Thymus (tissue), 11 donors: ENCODE data around the gene RNH1. TPM values are rescaled to one million over a fixed set of nuclear protein-coding genes. Genes with fewer than 3 reads are reported as not detected.

Source experiments
- DNase-seq, 9 donors: peaks; one replicate each; pipeline ENCODE4 v3.0.0-alpha.2; 2013; ENCODE audit warnings: low spot score in 9 of 9, low read depth in 6 of 9, missing footprints in 1 of 9
- H3K27ac ChIP-seq, 2 donors: one replicate each; pipeline ENCODE4 v1.5.1; 2013; ENCODE audit warnings: control low read depth in 1 of 2, low read depth in 1 of 2, low read length in 1 of 2, mild to moderate bottlenecking in 1 of 2, moderate library complexity in 1 of 2
- H3K27me3 ChIP-seq, 2 donors: one replicate each; pipeline ENCODE4 v1.5.1; 2013; ENCODE audit warnings: low read length in 1 of 2; ENCODE audit not compliant: control insufficient read depth in 2 of 2, insufficient read depth in 1 of 2
- H3K36me3 ChIP-seq, 2 donors: one replicate each; pipeline ENCODE4 v1.5.1; 2013; ENCODE audit warnings: low read length in 1 of 2, mild to moderate bottlenecking in 1 of 2, moderate library complexity in 1 of 2; ENCODE audit not compliant: control insufficient read depth in 2 of 2, insufficient read depth in 2 of 2
- H3K4me1 ChIP-seq, 2 donors: one replicate each; pipeline ENCODE4 v1.5.1; 2013; ENCODE audit warnings: low read length in 2 of 2; ENCODE audit not compliant: control insufficient read depth in 2 of 2, insufficient read depth in 2 of 2
- H3K4me3 ChIP-seq, 2 donors: one replicate each; pipeline ENCODE4 v1.5.1; 2013; ENCODE audit warnings: low read length in 2 of 2, control low read depth in 1 of 2, mild to moderate bottlenecking in 1 of 2
- H3K9me3 ChIP-seq, 2 donors: one replicate each; pipeline ENCODE4 v1.5.1; 2013; ENCODE audit warnings: low read length in 1 of 2, mild to moderate bottlenecking in 1 of 2; ENCODE audit not compliant: control insufficient read depth in 2 of 2, insufficient read depth in 1 of 2
- WGBS: extraction: QIAGEN DNeasy Blood & Tissue Kit; methylation state at CpG from one replicate; pipeline ENCODE4 v1.1.7; 2013; 5-methylcytosine and 5-hydroxymethylcytosine counted together
- polyA plus RNA-seq: library from polyadenylated mRNA; stranded (reverse); fragments of 200-250 nt; gene quantifications from one replicate; pipeline ENCODE4 v1.2.3, GENCODE V29; 2013
- total RNA-seq: library from RNA; stranded (reverse); fragments of 120-200 nt; gene quantifications from one replicate; pipeline ENCODE4 v1.2.4, GENCODE V29; 2013
- donor health status: healthy.

RNH1 gene
- total and polyA plus RNA-seq, 2 donors = 79.2 to 114 TPM

GRCh38 chr11:551596-551995, 44.6 kb upstream of the RNH1 start:
- Histone ChIP-seq H3K27ac (no peak overlapping the region), H3K36me3 (no peaks in the 10 kb centered on the region), H3K9me3 (no peaks in the 10 kb centered on the region), H3K27me3 (peaks cover 18 to 43% of the 10 kb centered on the region in 2 donors), H3K4me1 (peaks cover 11 to 13% of the 10 kb centered on the region in 2 donors), H3K4me3 (no peak overlapping the region)
- 92% methylated on average over 12 of the region's 12 CpGs for WGBS
- DNase-seq = no peak

DNA sequence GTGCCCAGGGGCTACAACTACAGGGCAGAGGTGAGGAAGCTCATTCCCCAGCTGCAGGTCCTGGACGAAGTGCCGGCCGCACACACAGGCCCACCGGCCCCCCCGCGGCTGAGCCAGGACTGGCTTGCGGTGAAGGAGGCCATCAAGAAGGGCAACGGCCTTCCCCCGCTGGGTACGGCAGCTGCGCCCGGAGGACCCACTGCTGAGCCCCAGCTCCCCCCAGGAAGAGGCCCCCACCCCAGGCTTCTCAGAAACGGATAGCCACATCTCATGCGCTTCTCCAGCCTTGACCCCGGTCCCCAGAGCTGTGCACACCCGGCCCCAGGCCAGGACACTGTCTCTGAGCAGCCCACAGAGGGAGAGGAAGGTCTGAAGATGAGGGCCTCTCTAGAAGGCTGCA, 44.1 kb upstream of the RNH1 start:
- Histone ChIP-seq H3K27ac (no peak overlapping the region), H3K4me3 (no peak overlapping the region), H3K9me3 (no peaks in the 10 kb centered on the region), H3K36me3 (no peaks in the 10 kb centered on the region), H3K4me1 (peaks cover 9 to 11% of the 10 kb centered on the region in 2 donors), H3K27me3 (peaks cover 14 to 39% of the 10 kb centered on the region in 2 donors)
- no peak for DNase-seq
- WGBS = 84% methylated on average over 16 of the region's 16 CpGs

DNA sequence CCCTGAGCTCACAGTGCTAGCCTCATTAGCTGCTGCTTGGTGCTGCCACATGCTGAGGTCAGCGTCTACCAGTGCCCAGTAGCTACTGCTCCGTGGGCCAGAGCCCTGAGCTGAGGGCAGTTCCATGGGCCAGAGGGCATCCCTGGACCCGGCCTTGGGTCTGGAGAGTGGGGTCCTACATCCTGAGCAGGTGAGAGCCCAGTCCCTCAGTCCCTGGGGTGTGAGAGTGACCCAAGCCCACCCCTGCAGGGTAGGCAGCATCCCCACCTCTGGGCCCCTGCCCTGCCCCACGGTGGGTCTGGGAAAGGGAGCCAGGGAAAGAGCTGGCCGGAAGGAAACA, 43.7 kb upstream of the RNH1 start:
- Histone ChIP-seq H3K4me3 (no peak overlapping the region), H3K27me3 (peaks cover 10 to 35% of the 10 kb centered on the region in 2 donors), H3K4me1 (peaks cover 8 to 11% of the 10 kb centered on the region in 2 donors), H3K9me3 (no peaks in the 10 kb centered on the region), H3K27ac (no peak overlapping the region), H3K36me3 (no peaks in the 10 kb centered on the region)
- WGBS = 96% methylated on average over 5 of the region's 5 CpGs
- no peak for DNase-seq

GRCh38 chr11:550021-550745, 43.1 kb upstream of the RNH1 start:
- Histone ChIP-seq H3K27me3 (peaks cover 4 to 29% of the 10 kb centered on the region in 2 donors), H3K9me3 (no peaks in the 10 kb centered on the region), H3K36me3 (no peaks in the 10 kb centered on the region), H3K4me1 (peaks cover 6 to 8% of the 10 kb centered on the region in 2 donors), H3K4me3 (no peak overlapping the region), H3K27ac (no peak overlapping the region)
- DNase-seq = no peak
- 97% methylated on average over 25 of the region's 25 CpGs for WGBS

DNA sequence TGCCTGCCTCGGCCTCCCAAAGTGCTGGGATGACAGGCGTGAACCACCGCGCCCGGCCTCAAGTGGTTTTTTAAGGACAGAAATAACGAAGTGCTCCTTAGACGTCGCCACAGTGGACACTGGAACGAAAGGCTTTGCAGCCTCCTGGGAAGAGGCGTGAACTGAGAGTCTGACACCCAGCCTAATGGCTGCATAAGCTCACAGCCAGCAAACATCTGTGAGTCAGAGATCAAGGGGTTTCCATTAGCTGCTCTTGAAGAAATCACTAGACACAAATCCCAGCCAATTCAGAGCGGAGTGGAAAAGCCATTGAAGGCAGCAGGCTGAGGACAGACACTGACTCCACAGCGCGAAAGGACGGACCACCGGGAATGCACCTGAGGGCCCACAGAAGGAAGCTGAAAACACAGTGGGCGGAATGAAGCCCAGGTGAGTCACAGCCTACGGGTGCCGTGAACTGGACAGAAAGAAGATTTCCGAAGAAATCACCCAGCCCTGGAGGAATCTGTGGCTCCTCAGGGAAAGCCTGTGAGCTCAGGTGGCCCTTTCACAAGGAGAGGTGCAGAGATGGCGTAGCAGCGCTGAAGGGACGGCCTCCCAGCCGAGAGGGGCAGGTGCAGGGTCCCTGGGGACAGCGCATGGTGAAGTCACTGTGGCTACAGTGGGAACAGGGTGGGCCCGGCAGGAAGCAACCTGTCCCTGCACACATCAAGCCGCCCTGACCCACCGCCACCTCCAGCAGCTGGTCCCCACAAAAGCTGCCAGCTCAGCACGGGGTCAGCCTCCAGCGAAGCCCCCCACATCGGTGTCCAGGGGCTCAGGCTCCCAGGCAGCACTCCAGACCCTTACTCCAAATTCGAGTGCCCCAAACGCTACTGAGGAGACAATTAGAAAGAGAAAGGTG, 41.9 kb upstream of the RNH1 start:
- no peak overlapping the region for H3K27ac ChIP-seq
- no peaks in the 10 kb centered on the region for H3K4me1 ChIP-seq
- no peaks in the 10 kb centered on the region for H3K9me3 ChIP-seq
- 93% methylated on average over 32 of the region's 32 CpGs for WGBS
- DNase-seq = no peak
- no peak overlapping the region for H3K4me3 ChIP-seq
- H3K36me3 ChIP-seq = no peaks in the 10 kb centered on the region
- peaks cover 0 to 19% of the 10 kb centered on the region in 2 donors for H3K27me3 ChIP-seq

- Histone ChIP-seq H3K27ac (no peak overlapping the region), H3K4me1 (no peaks in the 10 kb centered on the region), H3K36me3 (no peaks in the 10 kb centered on the region), H3K27me3 (peaks cover 0 to 3% of the 10 kb centered on the region in 2 donors), H3K9me3 (no peaks in the 10 kb centered on the region), H3K4me3 (no peak overlapping the region)
- no peak for DNase-seq
- 92% methylated on average over 11 of the region's 11 CpGs for WGBS
Observed at GRCh38 chr11:545171-545570, 38.1 kb upstream of the RNH1 start.

GRCh38 chr11:544817-545166, 37.8 kb upstream of the RNH1 start:
- no peak overlapping the region for H3K27ac ChIP-seq
- WGBS = 90% methylated on average over 5 of the region's 5 CpGs
- H3K36me3 ChIP-seq = no peaks in the 10 kb centered on the region
- H3K27me3 ChIP-seq = peaks cover 0 to 6% of the 10 kb centered on the region in 2 donors
- no peak overlapping the region for H3K4me3 ChIP-seq
- no peaks in the 10 kb centered on the region for H3K4me1 ChIP-seq
- no peak for DNase-seq
- H3K9me3 ChIP-seq = no peaks in the 10 kb centered on the region

DNA sequence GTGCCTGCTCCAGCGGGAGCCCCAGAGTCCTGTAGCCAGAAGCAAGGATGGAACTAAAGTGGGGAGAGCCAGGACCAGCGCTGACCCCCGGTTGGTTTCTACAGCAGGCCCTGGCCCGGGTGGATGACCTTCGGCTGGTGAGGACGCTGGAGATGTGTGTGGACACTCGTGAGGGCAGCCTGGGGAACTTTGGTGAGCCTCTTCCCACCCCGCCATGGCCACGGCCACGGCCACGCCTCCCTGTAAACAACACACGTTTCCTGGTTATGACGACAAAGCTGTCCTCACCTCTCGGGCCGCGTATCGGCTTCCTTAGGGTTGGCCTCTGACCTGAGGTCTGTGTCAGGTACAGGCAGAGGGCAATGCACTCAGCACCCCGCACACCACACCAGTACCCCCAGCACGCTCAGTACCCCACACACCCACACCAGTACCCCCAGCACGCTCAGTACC, 34.4 kb upstream of the RNH1 start:
- H3K27ac ChIP-seq = no peak overlapping the region
- H3K4me1 ChIP-seq = peaks cover 9 to 18% of the 10 kb centered on the region in 2 donors
- WGBS = 97% methylated on average over 20 of the region's 20 CpGs
- no peaks in the 10 kb centered on the region for H3K36me3 ChIP-seq
- peaks cover 15 to 32% of the 10 kb centered on the region in 2 donors for H3K27me3 ChIP-seq
- H3K9me3 ChIP-seq = peaks cover 0 to 6% of the 10 kb centered on the region in 2 donors
- no peak for DNase-seq
- no peak overlapping the region for H3K4me3 ChIP-seq
